HepG2 (cell line): ENCODE measurements around the gene PELI2. TPM values are rescaled to one million over a fixed set of nuclear protein-coding genes. Genes with fewer than 3 reads are reported as not detected.

ENCODE experiments used
- ATAC-seq: fragments of 200-7000 bp; cut with Tn5 transposase; 3 replicates; pipeline ENCODE4 v1.9.1; 2020; ENCODE audit warnings: mild to moderate bottlenecking, moderate library complexity
- BruUV-seq: library from RNA; stranded (reverse); fragments of 400-500 nt; replicated peaks from 2 replicates; lab custom pipeline; 2021; lab: Mats Ljungman, UMichigan
- CTCF ChIA-PET: fragments of 300-600 bp; formaldehyde crosslinking; extraction: SDS; loops from one replicate; lab custom pipeline; 2021; ENCODE audit warnings: low total read pairs, inconsistent platforms, low intra/inter-chr PET ratio; lab: Yijun Ruan, JAX
- POLR2A ChIA-PET: fragments of 350-600 bp; sonication (Branson Sonifier 250); formaldehyde crosslinking; loops from one replicate; lab custom pipeline; 2020; ENCODE audit warnings: antibody characterized with exemption, inconsistent platforms; lab: Yijun Ruan, JAX
- DNase-seq: peaks from one replicate; pipeline ENCODE4 v3.0.0-alpha.2; 2015; ENCODE audit warnings: low spot score
- FAIRE-seq: peaks from 3 replicates; lab custom pipeline; 2011; peaks lifted over from hg19 to GRCh38; lab: Jason Lieb, UNC
- H2AFZ ChIP-seq: one replicate; pipeline ENCODE4 v1.6.1; 2011; ENCODE audit warnings: low read length, inconsistent platforms
- H3K27ac ChIP-seq: fragments of 300-600 bp; 3 replicates; pipeline ENCODE4 v1.8.0; 2011; ENCODE audit warnings: mixed run types, mild to moderate bottlenecking, mixed read lengths, low read length, inconsistent platforms; ENCODE audit not compliant: insufficient read depth; ENCODE audit errors: extremely low read length
- H3K27me3 ChIP-seq, 2 experiments: fragments of 200-600 bp in 1 of 2; 2 replicates in 1 of 2; 3 replicates in 1 of 2; pipeline versions ENCODE4 v1.6.0 to v1.8.0; 2011; ENCODE audit warnings: low read length in 2 of 2, mild to moderate bottlenecking in 2 of 2, moderate library complexity in 2 of 2, inconsistent platforms in 1 of 2; ENCODE audit not compliant: insufficient read depth in 2 of 2, control insufficient read depth in 1 of 2
- H3K36me3 ChIP-seq, 2 experiments: fragments of 200-600 bp in 1 of 2; replicated peaks in 1 of 2; 2 replicates in 1 of 2; 3 replicates in 1 of 2; pipeline versions ENCODE4 v1.5.1 to v1.8.0; 2011; ENCODE audit warnings: low read length in 2 of 2, inconsistent platforms in 1 of 2; ENCODE audit not compliant: insufficient read depth in 2 of 2, control insufficient read depth in 1 of 2
- H3K4me1 ChIP-seq: 2 replicates; pipeline ENCODE4 v1.5.1; 2012; ENCODE audit warnings: low read length, inconsistent platforms; ENCODE audit not compliant: insufficient read depth
- H3K4me2 ChIP-seq: 2 replicates; pipeline ENCODE4 v1.6.0; 2011; ENCODE audit warnings: low read depth, low read length, inconsistent platforms
- H3K4me3 ChIP-seq, 3 experiments: fragments of 200-600 bp in 1 of 3; sonication (generic), shearing (Covaris generic) in 1 of 3; replicated peaks in 1 of 3; 2 replicates each; pipeline ENCODE4 v1.5.1; 2011 to 2016; ENCODE audit warnings: low read length in 3 of 3, inconsistent platforms in 2 of 3, low read depth in 2 of 3, mild to moderate bottlenecking in 2 of 3, control low read depth in 1 of 3, mixed read lengths in 1 of 3; ENCODE audit not compliant: insufficient read depth in 1 of 3
- H3K79me2 ChIP-seq: one replicate; pipeline ENCODE4 v1.6.1; 2011; ENCODE audit warnings: low read length, inconsistent platforms; ENCODE audit not compliant: insufficient read depth
- H3K9ac ChIP-seq: 2 replicates; pipeline ENCODE4 v1.6.0; 2011; ENCODE audit warnings: mild to moderate bottlenecking, low read depth, low read length, inconsistent platforms; ENCODE audit not compliant: insufficient read depth
- H3K9me3 ChIP-seq: 2 replicates; pipeline ENCODE4 v1.5.1; 2012; ENCODE audit warnings: mild to moderate bottlenecking, low read length
- H4K20me1 ChIP-seq: 2 replicates; pipeline ENCODE4 v1.6.0; 2011; ENCODE audit warnings: inconsistent platforms, mild to moderate bottlenecking, low read length, moderate library complexity; ENCODE audit not compliant: insufficient read depth
- HOMEZ ChIP-seq: IDR thresholded peaks from 2 replicates; pipeline ENCODE4 v1.6.1; 2016; ENCODE audit warnings: low read depth
- MYNN ChIP-seq: sonication (generic); formaldehyde crosslinking; IDR thresholded peaks from 2 replicates; pipeline ENCODE4 v1.4.0; 2020; ENCODE audit warnings: mild to moderate bottlenecking, low read depth, missing genetic modification reagents
- NR2F1 ChIP-seq, 2 experiments: fragments of 450-650 bp in 1 of 2; formaldehyde crosslinking in 1 of 2; IDR thresholded peaks; 2 replicates each; pipeline versions ENCODE4 v1.5.0 to v1.6.1; 2016 to 2020; ENCODE audit warnings: mild to moderate bottlenecking in 1 of 2, missing compliant biosample characterization in 1 of 2, missing genetic modification reagents in 1 of 2, moderate library complexity in 1 of 2
- SP5 ChIP-seq: IDR thresholded peaks from 2 replicates; pipeline ENCODE4 v1.6.1; 2016; ENCODE audit warnings: low read depth, borderline replicate concordance
- ZBTB1 ChIP-seq: sonication (generic); formaldehyde crosslinking; IDR thresholded peaks from 2 replicates; pipeline ENCODE4 v1.4.0; 2020; ENCODE audit warnings: missing genetic modification reagents, borderline replicate concordance
- ZBTB44 ChIP-seq: sonication (generic); formaldehyde crosslinking; IDR thresholded peaks from 2 replicates; pipeline ENCODE4 v1.4.0; 2020; ENCODE audit warnings: missing genetic modification reagents
- ZNF138 ChIP-seq: sonication (generic); formaldehyde crosslinking; IDR thresholded peaks from 2 replicates; pipeline ENCODE4 v1.5.0; 2020; ENCODE audit warnings: mild to moderate bottlenecking, low read depth, missing genetic modification reagents
- ZNF280D ChIP-seq: sonication (generic); formaldehyde crosslinking; IDR thresholded peaks from 2 replicates; pipeline ENCODE4 v1.5.1; 2020; ENCODE audit warnings: mild to moderate bottlenecking, missing genetic modification reagents
- ZNF335 ChIP-seq: sonication (generic); formaldehyde crosslinking; IDR thresholded peaks from 2 replicates; pipeline ENCODE4 v1.4.0; 2020; ENCODE audit warnings: missing genetic modification reagents
- ZNF580 ChIP-seq: IDR thresholded peaks from 2 replicates; pipeline ENCODE4 v1.6.1; 2016; ENCODE audit warnings: low read depth, borderline replicate concordance
- ZNF772 ChIP-seq: sonication (generic); formaldehyde crosslinking; IDR thresholded peaks from 2 replicates; pipeline ENCODE4 v1.5.0; 2020; ENCODE audit warnings: mild to moderate bottlenecking, missing genetic modification reagents
- ZNF850 ChIP-seq: sonication (generic); formaldehyde crosslinking; conservative IDR thresholded peaks from 2 replicates; pipeline ENCODE4 v1.9.0; 2021; ENCODE audit warnings: mild to moderate bottlenecking, missing genetic modification reagents
- WGBS: methylation state at CpG from one replicate; pipeline ENCODE4 v1.1.6; 2017; ENCODE audit warnings: low lambda C conversion rate; 5-methylcytosine and 5-hydroxymethylcytosine counted together
- in situ Hi-C: cut with HindIII; loops from 2 replicates; pipeline ENCODE4 v1.10.0; 2017; ENCODE audit warnings: low pct_unique_long_range_greater_than_20kb; ENCODE audit not compliant: extremely low pct_ligation_motif_present
- intact Hi-C: fragments of 100-400 bp; cut with micrococcal nuclease; formaldehyde crosslinking; loops from one replicate; pipeline ENCODE4 v1.10.0; 2022; ENCODE audit not compliant: unreplicated experiment
- polyA plus RNA-seq, 8 experiments: library from polyadenylated mRNA; depleted of rRNA in 3 of 8; stranded (reverse) in 7 of 8; unstranded in 1 of 8; fragments of >200 nt; fragmentation: Illumina TruSeq in 4 of 8; extraction: Trizol in 4 of 8; gene quantifications; 2 replicates each; pipeline versions ENCODE4 v1.2.1 to v1.2.3, GENCODE V29; 2011 to 2016; ENCODE audit warnings: low read depth in 4 of 8, missing spikeins in 1 of 8, mixed read lengths in 1 of 8; ENCODE audit not compliant: insufficient read depth in 1 of 8
- total RNA-seq, 5 experiments: library from RNA; depleted of rRNA; stranded (reverse); fragments of >200 nt; fragmentation: Illumina TruSeq; extraction: Trizol; gene quantifications; 2 replicates each; pipeline ENCODE4 v1.2.3, GENCODE V29; 2016; ENCODE audit warnings: low read depth in 1 of 5

The PELI2 gene
- total and polyA plus RNA-seq, 2 of the 13 experiments (the other 11 are each of a cell fraction or from before 2014, with no cell fraction given), result 0.07 TPM; not detected in 1

- Histone ChIP-seq H4K20me1 (no peaks in the 10 kb centered on the region), H3K9ac (no peak overlapping the region), H3K4me2 (no peak overlapping the region), H3K4me3 (no peak overlapping the region), H2AFZ (no peak overlapping the region), H3K79me2 (no peaks in the 10 kb centered on the region), H3K9me3 (no peaks in the 10 kb centered on the region), H3K27ac (no peak overlapping the region), H3K4me1 (peaks cover 10% of the 10 kb centered on the region), H3K36me3 (no peaks in the 10 kb centered on the region), H3K27me3 (no peaks in the 10 kb centered on the region)
- TF ChIP-seq ZBTB1 (CRISPR knock-in tag) (no peak), MYNN (no peak), ZNF580 (CRISPR knock-in tag) (no peak), ZNF850 (no peak), ZNF335 (no peak), ZBTB44 (CRISPR knock-in tag) (no peak), ZNF138 (CRISPR knock-in tag) (no peak), SP5 (no peak), ZNF280D (CRISPR knock-in tag) (no peak), HOMEZ (CRISPR knock-in tag) (no peak), NR2F1 (CRISPR knock-in tag; IDR thresholded peaks at IDR 0.05) (no peak), ZNF772 (CRISPR knock-in tag) (no peak)
- no TSS peak for BruUV-seq
- intact Hi-C loops (no loop called here), in situ Hi-C loops (loop anchor here (25.0 kb wide), 1 partner anchor 622 kb away; no protein-coding TSS in a partner anchor)
- ATAC-seq (no peak), FAIRE-seq (no peak), DNase-seq (no peak)
- ChIA-PET POLR2A (no interaction called here), CTCF (no interaction called here)
- 0% methylated on average over 1 of the region's 1 CpG for WGBS
These were observed 216.2 kb downstream of the PELI2 start for GRCh38 chr14:56334458-56334857.
